Measurements from ENCODE around the gene RCSD1.

The RCSD1 gene

DNA sequence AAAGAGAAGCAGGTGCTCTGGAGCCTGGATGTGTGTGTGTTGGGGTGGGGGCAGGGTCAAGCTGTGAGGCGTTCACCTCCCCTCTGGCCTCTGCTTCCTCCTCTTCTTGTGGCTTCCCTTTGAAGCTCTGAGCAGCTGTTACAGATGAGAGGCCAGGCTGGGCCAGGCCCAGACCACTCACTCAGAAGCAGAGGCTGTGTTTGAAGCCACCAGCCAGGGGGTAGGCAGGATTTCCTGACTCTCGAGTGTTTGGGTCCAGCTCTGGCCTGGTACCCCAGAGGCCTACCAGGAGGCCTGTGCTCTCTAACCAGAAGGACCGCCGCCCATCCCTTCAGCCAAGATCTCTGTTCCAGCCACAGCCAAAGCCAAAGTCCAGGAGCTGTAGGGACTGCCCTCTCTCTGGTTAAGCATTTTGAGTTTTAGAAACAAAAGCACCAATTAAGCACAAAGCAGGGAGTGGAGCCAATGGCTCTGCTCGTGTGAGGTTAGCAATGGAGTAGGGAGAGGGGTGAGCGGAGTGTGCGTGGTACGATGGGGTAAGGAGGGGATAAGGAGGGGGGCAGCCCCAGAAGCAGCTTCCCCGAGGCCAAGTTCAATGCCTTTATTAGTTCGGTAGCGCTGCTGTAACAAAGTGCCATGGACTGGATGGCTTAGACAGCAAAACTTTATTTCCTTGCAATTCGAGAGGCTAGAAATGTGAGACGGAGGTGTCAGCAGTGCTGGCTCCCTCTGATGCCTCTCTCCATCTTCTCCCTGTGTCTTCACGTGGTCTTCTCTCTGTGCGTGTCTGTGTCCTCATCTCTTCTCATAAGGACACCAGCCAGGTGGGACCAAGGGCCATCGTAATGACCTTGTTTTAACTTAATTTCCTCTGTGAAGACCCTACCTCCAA lies 20.5 kb downstream of the RCSD1 start:
- Histone ChIP-seq H3K4me3 (ENCODE audit: low read length) (no peak overlapping the region), H3K9ac (ENCODE audit: low read length) (no peak overlapping the region), H3K4me1 (ENCODE audit: control insufficient read depth, insufficient read depth, low read length) (peaks cover 2% of the 10 kb centered on the region), H3K27me3 (ENCODE audit: control insufficient read depth, insufficient read depth, low read length) (no peaks in the 10 kb centered on the region), H3K27ac (ENCODE audit: low read depth, low read length) (no peak overlapping the region), H3K36me3 (ENCODE audit: control insufficient read depth, insufficient read depth, low read length) (no peaks in the 10 kb centered on the region)

DNA sequence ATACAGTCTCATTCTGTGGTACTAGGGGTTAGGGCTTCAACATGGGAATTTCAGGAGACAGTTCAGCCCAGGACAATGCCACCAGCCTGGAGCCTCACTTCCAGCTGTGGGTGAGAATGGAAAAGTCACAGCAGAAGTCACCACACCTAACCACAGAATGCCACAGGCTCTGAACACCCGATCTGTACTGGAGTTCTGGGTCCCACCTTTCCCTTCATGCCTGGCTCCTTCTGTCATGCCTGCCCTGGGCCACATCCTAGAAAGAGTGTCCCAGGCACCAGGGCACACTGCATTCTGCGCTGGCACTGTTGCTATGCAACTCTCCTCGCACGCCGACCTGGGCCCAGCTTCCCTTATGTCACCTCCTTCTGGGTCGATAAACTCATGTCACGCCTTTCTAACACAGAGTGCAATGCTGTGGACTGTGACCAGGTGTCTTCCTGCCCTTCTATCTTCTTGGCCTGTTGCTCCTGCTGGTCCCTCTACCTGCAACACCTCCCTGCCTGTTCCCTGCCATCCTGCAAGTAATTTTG lies 21.2 kb downstream of the RCSD1 start:
- H3K4me3 ChIP-seq (ENCODE audit: low read length) = no peak overlapping the region
- H3K27me3 ChIP-seq (ENCODE audit: control insufficient read depth, insufficient read depth, low read length) = no peaks in the 10 kb centered on the region
- H3K27ac ChIP-seq (ENCODE audit: low read depth, low read length) = no peak overlapping the region
- H3K36me3 ChIP-seq (ENCODE audit: control insufficient read depth, insufficient read depth, low read length) = no peaks in the 10 kb centered on the region
- H3K9ac ChIP-seq (ENCODE audit: low read length) = no peak overlapping the region
- peaks cover 2% of the 10 kb centered on the region for H3K4me1 ChIP-seq (ENCODE audit: control insufficient read depth, insufficient read depth, low read length)

DNA sequence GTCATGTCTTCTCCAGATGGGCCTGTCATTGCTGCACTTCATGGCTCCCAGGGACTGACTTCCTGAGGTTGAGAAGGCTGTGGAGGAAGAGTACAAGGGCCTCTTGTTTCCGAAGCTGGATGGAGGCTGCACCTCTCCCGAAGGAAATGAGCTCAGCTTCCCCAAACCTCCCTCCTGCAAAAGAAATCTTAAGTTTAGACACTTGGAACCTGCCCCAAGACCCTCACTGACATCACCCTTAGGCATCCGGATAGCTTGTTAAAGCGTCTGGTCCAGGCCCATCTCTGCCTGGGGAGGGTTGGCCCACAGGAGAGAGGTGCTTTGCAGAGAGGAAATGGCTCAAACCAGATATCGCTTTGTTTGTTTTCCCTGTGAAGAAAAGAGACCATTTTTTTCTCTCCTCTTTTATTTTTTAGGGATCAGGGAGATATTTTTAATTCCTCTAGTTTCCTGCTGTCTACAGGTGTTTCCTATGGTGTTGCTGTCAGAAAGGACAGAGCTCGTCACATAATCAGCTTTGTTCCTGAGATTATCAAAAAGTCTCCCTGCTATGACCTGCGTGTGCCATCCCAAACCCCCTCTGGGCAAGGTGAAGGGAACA lies 25.0 kb downstream of the RCSD1 start:
- no peaks in the 10 kb centered on the region for H3K36me3 ChIP-seq (ENCODE audit: control insufficient read depth, insufficient read depth, low read length)
- H3K27me3 ChIP-seq (ENCODE audit: control insufficient read depth, insufficient read depth, low read length) = no peaks in the 10 kb centered on the region
- H3K9ac ChIP-seq (ENCODE audit: low read length) = no peak overlapping the region
- peaks cover 2% of the 10 kb centered on the region for H3K4me1 ChIP-seq (ENCODE audit: control insufficient read depth, insufficient read depth, low read length)
- no peak overlapping the region for H3K27ac ChIP-seq (ENCODE audit: low read depth, low read length)
- no peak overlapping the region for H3K4me3 ChIP-seq (ENCODE audit: low read length)

DNA sequence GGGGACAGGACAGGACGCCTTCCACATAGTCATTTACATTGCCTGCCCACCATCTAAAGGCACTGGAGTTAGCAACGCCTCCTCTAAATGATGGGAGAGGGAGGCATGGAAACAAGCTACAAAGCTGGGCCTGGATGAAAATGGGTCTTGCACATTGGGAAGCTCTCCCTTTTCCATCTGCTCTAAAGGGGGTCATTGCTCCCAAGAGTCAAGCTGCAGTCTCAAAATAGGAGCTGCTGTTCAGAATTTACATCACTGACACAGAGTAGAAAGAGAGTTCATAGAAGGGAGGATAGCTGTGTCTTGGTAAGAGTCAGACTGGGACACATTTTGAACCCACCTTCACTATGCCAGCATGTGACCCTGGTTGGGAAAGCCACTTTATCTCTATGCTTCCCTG lies 26.6 kb downstream of the RCSD1 start:
- Histone ChIP-seq H3K27me3 (ENCODE audit: control insufficient read depth, insufficient read depth, low read length) (no peaks in the 10 kb centered on the region), H3K4me3 (ENCODE audit: low read length) (no peak overlapping the region), H3K9ac (ENCODE audit: low read length) (no peak overlapping the region), H3K27ac (ENCODE audit: low read depth, low read length) (no peak overlapping the region), H3K36me3 (ENCODE audit: control insufficient read depth, insufficient read depth, low read length) (no peaks in the 10 kb centered on the region), H3K4me1 (ENCODE audit: control insufficient read depth, insufficient read depth, low read length) (peaks cover 4% of the 10 kb centered on the region)

DNA sequence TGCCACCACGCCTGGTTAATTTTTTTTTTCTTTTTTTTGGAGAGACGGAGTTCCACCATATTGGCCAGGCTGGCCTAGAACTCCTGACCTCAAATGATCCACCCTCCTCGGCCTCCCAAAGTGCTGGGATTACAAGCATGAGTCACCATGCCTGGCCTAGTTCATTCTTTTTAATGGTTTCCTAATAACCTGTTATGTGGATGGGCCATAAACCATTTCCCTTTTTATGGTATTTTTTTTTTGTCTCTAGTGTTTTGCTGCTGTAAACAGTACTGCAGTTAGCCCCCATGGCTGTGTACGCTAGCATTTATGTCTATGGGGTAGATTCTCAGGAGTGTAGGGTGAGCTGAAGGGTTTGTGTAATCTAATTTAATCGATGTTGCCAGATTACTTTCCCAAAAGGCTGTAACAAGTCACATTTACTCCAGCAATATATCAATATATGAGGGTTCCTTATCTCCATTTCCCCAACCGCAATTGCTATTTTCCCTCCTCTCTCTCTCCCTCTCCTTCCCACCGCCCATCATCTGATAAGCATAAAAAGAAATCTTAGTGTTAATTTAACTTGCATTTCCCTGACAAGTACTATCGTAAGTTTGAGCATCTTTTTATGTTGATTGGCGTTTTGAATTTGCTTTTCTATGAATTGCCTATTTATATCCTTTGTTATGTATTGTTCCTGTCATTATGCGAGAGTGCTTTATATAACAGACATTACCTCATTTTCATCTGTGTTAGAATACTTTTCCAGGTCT lies 28.7 kb downstream of the RCSD1 start:
- no peaks in the 10 kb centered on the region for H3K36me3 ChIP-seq (ENCODE audit: control insufficient read depth, insufficient read depth, low read length)
- peaks cover 4% of the 10 kb centered on the region for H3K4me1 ChIP-seq (ENCODE audit: control insufficient read depth, insufficient read depth, low read length)
- no peak overlapping the region for H3K4me3 ChIP-seq (ENCODE audit: low read length)

DNA sequence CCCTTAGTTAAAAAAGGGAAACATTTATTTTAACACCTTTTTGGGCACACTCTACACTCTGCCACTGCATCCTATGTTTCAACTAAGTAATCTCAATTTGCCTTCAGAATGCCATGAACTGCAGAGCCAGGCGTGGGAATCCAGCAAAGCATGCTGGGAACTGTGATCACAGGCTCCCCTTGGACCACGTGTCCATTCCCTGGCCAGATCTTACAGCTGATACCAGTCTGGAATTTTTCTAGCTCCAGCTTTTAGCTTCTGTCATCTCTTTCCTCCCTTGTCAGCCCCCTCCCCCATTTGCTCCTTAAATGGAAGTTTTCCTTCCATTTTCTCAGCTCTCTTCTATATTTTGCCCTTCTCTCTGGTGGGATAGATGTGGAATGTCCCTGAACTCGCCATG lies 29.4 kb downstream of the RCSD1 start:
- no peaks in the 10 kb centered on the region for H3K27me3 ChIP-seq (ENCODE audit: control insufficient read depth, insufficient read depth, low read length)
- H3K4me3 ChIP-seq (ENCODE audit: low read length) = no peak overlapping the region
- H3K4me1 ChIP-seq (ENCODE audit: control insufficient read depth, insufficient read depth, low read length) = peaks cover 4% of the 10 kb centered on the region
- H3K9ac ChIP-seq (ENCODE audit: low read length) = no peak overlapping the region
- H3K36me3 ChIP-seq (ENCODE audit: control insufficient read depth, insufficient read depth, low read length) = no peaks in the 10 kb centered on the region
- no peak overlapping the region for H3K27ac ChIP-seq (ENCODE audit: low read depth, low read length)

More for the DNA sequence above, 28.7 kb downstream of the RCSD1 start:
- Histone ChIP-seq H3K27me3 (ENCODE audit: control insufficient read depth, insufficient read depth, low read length) (no peaks in the 10 kb centered on the region), H3K27ac (ENCODE audit: low read depth, low read length) (no peak overlapping the region), H3K9ac (ENCODE audit: low read length) (no peak overlapping the region)

DNA sequence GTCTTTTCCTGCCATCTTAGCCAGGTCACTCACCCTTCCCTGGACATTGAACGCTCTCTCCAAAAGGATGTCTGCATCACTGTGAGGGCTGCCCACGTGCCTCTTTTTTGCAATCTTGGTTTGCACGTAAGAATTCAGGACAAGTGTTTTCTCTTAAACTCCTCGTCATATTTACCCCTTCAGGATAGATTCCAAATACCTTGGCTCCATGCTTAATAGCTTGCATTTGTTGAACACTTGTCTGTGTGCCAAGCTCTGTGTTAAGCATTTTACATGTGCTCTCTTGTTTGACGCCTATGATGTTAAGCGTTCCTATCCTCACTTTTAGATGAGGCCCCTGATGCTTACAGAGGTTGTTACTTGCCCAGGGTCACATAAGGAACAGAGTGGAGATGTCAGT lies 29.8 kb downstream of the RCSD1 start:
- no peaks in the 10 kb centered on the region for H3K27me3 ChIP-seq (ENCODE audit: control insufficient read depth, insufficient read depth, low read length)
- no peaks in the 10 kb centered on the region for H3K36me3 ChIP-seq (ENCODE audit: control insufficient read depth, insufficient read depth, low read length)
- no peak overlapping the region for H3K4me3 ChIP-seq (ENCODE audit: low read length)
- H3K9ac ChIP-seq (ENCODE audit: low read length) = no peak overlapping the region
- H3K27ac ChIP-seq (ENCODE audit: low read depth, low read length) = no peak overlapping the region
- peaks cover 4% of the 10 kb centered on the region for H3K4me1 ChIP-seq (ENCODE audit: control insufficient read depth, insufficient read depth, low read length)

DNA sequence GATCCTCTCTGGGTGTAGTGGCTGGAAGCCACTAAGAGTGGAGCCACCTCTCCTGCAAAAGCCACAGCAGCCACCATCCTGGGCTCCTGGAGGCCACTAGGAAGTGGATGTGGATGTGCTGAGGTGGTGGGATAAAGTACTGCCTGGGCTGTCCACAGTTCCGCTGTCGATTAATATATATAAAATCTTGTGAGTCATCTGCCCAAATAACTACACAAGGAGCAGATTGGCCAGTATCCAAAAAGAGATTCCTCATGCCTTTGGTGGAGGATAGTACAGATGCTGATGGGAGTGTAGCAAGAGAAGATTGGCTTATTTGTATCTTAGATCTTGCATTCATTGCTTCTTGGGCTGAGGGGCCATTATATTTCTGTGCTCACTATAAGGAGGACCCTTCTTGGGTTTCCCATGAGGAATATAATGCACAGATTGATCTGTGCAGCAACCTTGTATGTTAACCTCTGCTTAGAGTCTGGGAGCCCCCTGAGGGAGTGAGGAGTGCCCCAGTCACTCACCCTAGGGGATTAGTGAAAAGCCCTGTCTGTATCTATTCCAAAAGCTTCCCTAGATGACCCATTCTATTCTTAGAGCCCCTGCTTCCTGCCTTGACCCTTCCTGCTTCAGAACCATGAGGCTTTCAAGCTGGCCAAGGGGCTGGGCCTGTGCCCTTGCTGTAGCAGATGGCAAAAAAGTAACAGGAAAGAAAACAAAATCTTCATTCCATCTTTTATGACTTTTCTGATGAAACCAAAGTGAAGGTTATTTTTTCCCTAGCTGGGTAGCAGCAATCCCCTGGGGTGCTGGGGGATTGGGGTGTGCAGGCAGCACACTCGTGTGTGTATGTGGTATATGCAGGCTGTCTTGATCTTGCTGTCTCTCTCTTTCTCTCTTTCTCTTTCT lies 31.7 kb downstream of the RCSD1 start:
- no peak overlapping the region for H3K4me3 ChIP-seq (ENCODE audit: low read length)
- H3K27ac ChIP-seq (ENCODE audit: low read depth, low read length) = no peak overlapping the region
- no peak overlapping the region for H3K9ac ChIP-seq (ENCODE audit: low read length)
- peaks cover 4% of the 10 kb centered on the region for H3K4me1 ChIP-seq (ENCODE audit: control insufficient read depth, insufficient read depth, low read length)
- no peaks in the 10 kb centered on the region for H3K36me3 ChIP-seq (ENCODE audit: control insufficient read depth, insufficient read depth, low read length)
- H3K27me3 ChIP-seq (ENCODE audit: control insufficient read depth, insufficient read depth, low read length) = no peaks in the 10 kb centered on the region

DNA sequence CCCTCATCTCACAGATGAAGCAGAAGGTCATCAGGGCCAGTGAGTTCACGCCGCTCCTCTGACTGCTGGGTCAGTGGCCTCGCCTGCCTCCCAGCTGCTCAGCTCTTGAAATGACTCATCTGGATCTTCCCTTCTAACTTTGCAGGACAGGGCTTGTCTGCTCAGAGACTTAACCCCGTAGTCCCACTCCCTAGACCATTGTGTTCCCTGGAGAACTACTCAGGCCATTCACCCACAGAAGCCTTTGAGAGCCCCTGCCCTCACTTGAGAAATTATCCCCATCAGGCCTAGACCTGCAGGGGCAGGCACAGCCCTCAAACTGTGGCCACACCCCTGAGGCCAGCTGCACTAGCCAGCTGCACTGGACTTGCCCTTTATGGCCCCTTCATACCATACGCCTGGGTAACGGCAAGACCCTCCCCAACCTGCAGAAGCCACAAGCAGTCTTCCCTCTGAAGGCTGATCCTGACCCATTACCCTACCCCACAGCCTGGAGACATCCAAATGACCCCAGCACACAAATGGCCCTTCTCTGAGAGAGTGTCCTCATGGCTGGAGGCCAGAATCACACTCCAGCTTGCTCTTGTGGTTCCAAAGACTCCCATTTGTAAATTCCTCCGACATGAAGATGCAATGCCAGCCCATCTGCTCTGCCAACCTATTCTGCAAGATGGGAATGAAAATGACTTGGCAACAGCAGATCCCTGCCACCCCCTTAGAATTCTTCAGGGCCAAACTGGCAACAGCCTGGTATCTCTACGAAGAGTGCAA lies 33.2 kb downstream of the RCSD1 start:
- Histone ChIP-seq H3K27me3 (ENCODE audit: control insufficient read depth, insufficient read depth, low read length) (no peaks in the 10 kb centered on the region), H3K9ac (ENCODE audit: low read length) (no peak overlapping the region), H3K4me1 (ENCODE audit: control insufficient read depth, insufficient read depth, low read length) (peaks cover 4% of the 10 kb centered on the region), H3K36me3 (ENCODE audit: control insufficient read depth, insufficient read depth, low read length) (no peaks in the 10 kb centered on the region), H3K4me3 (ENCODE audit: low read length) (no peak overlapping the region), H3K27ac (ENCODE audit: low read depth, low read length) (no peak overlapping the region)

DNA sequence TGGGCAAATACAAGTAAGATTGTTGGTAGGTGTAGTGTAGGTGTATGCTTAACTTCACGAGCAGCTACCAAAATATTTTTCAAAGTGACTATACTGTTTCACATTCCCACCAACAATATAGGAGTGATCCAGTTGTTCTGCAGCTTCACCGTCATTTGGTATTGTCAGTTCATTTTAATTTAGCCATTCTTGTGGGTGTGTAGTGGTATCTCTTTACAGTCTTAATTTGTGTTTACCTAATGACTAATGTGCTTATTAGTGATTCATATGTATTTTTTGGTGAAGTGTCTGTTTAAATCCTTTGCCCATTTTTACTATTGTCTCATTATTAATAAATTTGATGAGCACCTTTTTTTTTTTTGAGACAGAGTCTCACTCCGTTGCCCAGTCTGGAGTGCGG lies 35.4 kb downstream of the RCSD1 start:
- Histone ChIP-seq H3K27me3 (ENCODE audit: control insufficient read depth, insufficient read depth, low read length) (no peaks in the 10 kb centered on the region), H3K27ac (ENCODE audit: low read depth, low read length) (no peak overlapping the region), H3K4me3 (ENCODE audit: low read length) (no peak overlapping the region), H3K4me1 (ENCODE audit: control insufficient read depth, insufficient read depth, low read length) (peaks cover 2% of the 10 kb centered on the region), H3K9ac (ENCODE audit: low read length) (no peak overlapping the region), H3K36me3 (ENCODE audit: control insufficient read depth, insufficient read depth, low read length) (no peaks in the 10 kb centered on the region)

DNA sequence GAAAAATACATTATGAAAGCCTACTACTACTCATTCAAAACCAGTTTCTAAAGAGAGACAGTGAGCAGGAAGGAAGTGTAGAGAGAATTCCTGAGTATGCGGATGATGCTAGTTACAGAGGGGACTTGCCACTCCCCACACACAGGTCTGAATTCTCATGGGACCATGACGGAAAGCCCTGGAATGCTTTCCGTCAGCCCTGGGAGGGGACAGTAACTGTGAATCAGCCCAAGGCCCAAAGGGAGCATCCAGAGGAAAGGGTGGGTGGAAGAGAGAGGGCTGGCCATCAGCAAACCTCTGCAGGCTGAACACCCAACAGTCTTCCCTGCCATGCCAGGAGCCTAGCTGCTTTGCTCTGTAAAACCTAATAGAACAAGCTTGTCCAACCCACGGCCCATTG lies 36.4 kb downstream of the RCSD1 start:
- Histone ChIP-seq H3K36me3 (ENCODE audit: control insufficient read depth, insufficient read depth, low read length) (no peaks in the 10 kb centered on the region), H3K27me3 (ENCODE audit: control insufficient read depth, insufficient read depth, low read length) (no peaks in the 10 kb centered on the region), H3K4me1 (ENCODE audit: control insufficient read depth, insufficient read depth, low read length) (no peaks in the 10 kb centered on the region), H3K4me3 (ENCODE audit: low read length) (no peak overlapping the region), H3K9ac (ENCODE audit: low read length) (no peak overlapping the region), H3K27ac (ENCODE audit: low read depth, low read length) (no peak overlapping the region)
